Body of pancreas (tissue), 4 donors: Measurements from ENCODE around the gene LSM11.

Source experiments
- CTCF ChIP-seq, 7 experiments: fragments of 450-650 bp in 4 of 7; fragments of 200-600 bp in 3 of 7; sonication (generic) in 3 of 7; IDR thresholded peaks; one replicate each; pipeline ENCODE4 v1.5.1; 2016 to 2019; ENCODE audit warnings: antibody characterized with exemption in 7 of 7
- POLR2A ChIP-seq, 3 donors: fragments of 450-650 bp; IDR thresholded peaks; one replicate each; pipeline ENCODE4 v1.6.1; 2016; ENCODE audit warnings: antibody characterized with exemption in 3 of 3, mild to moderate bottlenecking in 2 of 3

GRCh38 chr5:157799578-157799977 lies 56.1 kb downstream of the LSM11 start:
- TF ChIP-seq POLR2A (IDR thresholded peaks at IDR 0.05) = no peak
- no peak for TF ChIP-seq CTCF (IDR thresholded peaks at IDR 0.05)
